ENCODE data around the gene SLX1B.
"Not testable (repeated sequence)": the region's sequence is repeated elsewhere in the genome, so short reads cannot be mapped to it uniquely, and the experiment has no call there.

SLX1B gene

DNA sequence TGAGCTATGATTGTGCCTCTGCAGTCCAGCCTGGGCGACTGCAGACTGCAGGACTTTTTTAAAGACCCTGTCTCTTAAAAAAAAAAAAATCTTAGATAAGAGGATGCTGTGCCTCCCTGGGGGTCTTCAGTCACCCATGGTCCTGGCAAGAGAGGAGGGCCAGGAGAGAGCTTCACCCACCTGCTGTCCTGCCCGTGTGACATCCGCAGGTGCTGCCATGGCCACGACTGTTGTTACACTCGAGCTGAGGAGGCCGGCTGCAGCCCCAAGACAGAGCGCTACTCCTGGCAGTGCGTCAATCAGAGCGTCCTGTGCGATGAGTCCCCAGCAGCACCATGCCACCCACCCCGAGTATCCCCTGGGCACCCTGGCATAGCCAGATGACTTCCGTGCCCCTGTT lies 27.9 kb downstream of the SLX1B start:
- not testable (repeated sequence) for H3K36me3 ChIP-seq (ENCODE audit: insufficient read depth, low read length); H3K4me1 ChIP-seq (ENCODE audit: insufficient read depth, low read length); H3K9ac ChIP-seq (ENCODE audit: low read depth, low read length); H3K9me3 ChIP-seq (ENCODE audit: control insufficient read depth, insufficient read depth, low read length)

DNA sequence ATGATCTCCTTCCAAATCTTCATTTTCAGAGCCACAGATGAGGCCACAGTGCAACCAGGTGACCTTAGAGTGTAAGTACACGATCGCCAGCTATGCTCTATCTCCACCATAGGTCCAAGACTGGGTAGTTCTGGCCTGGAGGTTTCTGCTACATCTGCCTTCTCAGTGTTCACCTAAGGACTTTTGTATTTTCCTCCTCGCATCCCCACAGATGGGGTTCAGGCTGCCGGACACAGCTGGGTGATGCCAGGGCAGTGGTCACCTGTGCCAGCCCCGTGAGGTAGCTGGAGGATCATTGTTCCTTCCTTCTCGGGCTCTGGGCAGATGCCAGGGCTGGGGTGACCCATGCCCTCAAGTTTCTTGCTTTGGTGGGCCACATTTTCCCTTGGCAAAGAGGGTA lies 52.0 kb downstream of the SLX1B start, which contains the start of gene NPIPB12:
TSS of gene NPIPB12 (minus strand) at position 101 of the 400 bp plus-strand sequence.
- H3K4me1 ChIP-seq (ENCODE audit: insufficient read depth, low read length); H3K9ac ChIP-seq (ENCODE audit: low read depth, low read length); H3K36me3 ChIP-seq (ENCODE audit: insufficient read depth, low read length); H3K9me3 ChIP-seq (ENCODE audit: control insufficient read depth, insufficient read depth, low read length): not testable (repeated sequence)

Data from ES-I3 (cell line).